Measurements from ENCODE around the gene COL20A1. TPM values are rescaled to one million over a fixed set of nuclear protein-coding genes. Genes with fewer than 3 reads are reported as not detected.

The COL20A1 gene
- total RNA-seq, 1 donor from 2014 or later: not detected

DNA sequence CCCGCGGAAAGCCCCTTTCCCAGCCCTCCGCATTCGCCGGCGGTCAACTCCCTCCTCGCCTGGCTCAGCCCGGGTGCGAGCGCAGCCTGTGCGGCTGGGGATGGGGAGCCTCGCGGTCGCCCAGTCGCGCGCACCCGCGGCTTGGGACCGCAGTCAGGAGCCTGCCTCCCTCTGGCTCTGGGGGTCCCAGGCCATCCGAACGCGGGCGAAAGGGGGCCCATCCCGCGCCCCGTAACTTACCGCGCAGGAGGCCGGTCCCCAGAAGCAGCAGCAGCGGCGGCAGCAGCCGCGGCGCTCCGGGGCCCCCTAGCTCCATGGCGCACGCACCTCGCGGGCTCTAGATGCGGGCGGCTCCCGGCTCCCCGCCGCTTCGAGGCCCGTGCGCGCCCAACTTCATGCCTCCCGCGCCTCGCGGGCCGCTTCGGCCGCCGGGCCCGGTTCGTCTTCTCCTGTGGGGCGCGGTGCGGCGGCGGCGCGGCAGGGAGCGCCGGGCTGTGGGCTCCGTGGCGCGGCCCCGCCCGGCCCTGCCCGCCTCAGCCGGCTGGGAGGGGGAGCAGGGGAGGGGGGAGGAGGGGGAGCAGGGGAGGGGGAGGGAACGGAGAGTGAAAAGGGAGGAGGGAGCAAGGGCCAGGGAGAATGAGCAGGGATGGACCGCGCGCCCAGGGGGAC is 68.0 kb downstream of the COL20A1 start, which contains the start of gene CHRNA4:
Gene CHRNA4, minus strand, starts transcription at position 500 of the 669 bp plus-strand sequence. Its CDS starts 184 bp downstream, at position 316.
- intact Hi-C loops (cut with micrococcal nuclease): no loop called here

DNA sequence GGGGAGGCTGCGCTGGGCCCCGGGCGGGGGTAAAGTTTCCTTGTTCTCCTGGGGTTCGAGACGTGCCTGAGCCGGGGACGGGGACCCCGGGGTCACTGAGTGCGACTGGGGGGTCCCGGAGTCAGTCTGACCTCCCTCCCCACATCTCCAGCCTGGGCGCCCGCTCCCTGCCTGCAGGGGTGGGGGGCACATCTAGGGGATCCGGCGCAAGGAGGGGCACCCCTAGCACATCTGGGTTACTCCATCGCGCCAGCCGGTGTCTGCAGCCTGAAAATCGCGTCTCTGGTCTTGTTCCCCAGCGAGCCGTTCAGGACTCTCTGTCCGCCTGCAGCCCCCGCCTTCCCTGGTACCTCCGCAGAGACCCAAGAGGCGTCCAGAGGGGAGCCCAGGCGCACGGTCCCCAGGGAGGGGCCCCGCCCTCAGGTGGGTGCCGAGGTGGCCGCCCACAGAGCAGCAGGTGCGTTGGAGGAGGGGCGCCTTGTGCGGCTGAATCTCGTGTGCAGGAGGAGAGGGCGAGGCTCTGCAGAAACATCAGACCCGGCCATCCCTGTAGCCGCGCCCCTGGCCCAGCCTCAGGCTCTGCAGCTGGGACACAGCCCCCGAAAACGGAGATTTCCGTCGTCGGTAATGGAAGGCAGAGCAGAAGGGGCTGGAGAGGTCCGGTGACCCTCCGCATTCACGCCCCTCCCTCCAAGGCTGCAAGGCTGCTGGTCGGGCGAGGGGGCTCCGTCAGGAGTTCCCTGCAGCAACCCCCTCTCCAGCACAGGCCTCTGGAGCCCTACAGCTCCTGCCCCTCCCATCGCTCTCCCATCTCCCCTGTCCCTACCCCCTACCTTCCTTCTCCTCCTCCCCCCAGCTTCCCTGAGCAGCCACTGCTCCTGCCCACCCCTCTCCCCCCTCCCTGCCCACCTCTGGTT is 68.8 kb downstream of the COL20A1 start:
- intact Hi-C loops (cut with micrococcal nuclease): no loop called here

DNA sequence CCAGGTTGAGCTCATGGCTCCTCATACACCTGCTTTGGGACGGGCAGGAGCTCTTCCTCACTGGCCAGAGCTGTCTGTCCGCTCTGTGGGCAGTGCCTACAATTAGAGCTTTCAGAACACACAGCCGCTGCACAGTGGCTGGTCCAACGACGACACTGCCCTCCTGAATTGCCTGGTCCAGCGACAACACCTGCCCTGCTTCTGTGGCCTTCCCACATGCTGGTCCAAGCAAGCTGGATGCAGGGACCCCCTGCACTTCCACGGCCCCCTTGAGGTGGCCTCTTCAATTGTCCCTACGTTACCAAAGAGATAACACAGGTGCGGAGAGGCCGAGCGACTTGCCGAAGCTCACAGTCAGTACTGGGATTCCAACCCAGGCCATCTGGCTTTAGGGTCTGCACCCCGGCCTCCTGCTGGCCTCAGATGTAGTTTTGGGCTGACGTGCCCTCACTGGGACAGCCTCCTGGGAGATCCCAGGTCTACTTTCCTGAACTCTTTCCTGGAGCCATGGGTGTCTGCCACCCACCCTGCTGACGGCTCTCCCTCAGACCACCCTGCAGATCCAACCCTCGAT is 69.5 kb downstream of the COL20A1 start:
- intact Hi-C loops (cut with micrococcal nuclease): no loop called here

DNA sequence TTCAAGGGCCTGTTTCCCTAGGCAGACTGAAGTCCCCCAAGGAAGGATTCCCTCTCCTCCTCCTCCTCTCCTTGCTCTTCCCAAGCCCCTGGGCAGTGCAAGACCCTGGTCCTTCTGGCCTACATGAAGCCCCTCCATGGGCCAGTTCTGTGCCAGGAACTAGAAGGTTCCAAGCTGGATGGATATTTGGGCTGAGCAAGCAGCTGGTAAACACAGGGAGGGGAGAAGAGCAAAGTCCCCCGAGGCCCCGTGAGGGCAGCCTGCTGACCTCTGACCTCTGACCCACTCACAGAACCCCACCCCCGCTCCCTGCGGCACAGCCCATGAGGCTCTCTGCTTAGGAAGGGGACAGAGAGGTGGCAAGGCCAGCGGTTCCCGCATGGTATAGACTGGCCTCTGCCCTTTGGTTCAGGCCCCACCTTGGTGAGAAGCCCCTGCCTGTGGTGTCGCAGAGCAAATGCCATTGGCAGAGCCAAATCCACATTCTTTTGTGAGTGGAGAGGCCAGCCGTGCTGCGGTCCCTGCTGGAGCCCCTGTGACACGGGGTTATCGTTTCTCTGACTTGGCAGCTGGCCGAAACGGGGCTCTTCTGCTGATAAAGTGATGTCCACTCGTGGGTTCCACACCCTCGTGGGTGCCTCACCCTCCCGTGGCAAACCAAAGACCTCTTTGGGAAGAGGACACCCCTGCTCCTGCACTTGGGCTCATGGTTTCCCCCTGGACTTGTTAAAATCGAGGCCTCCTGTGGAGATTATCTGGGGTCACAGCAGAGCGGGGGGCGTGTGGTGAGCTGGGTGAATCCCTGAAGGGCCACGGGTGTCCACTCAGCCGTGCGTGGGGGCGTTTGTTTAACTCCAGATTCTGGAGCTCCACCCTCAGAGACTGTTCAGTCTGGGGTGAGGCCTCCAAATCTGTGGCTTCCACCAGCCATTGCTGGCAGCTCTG is 70.3 kb downstream of the COL20A1 start:
- intact Hi-C loops (cut with micrococcal nuclease): no loop called here

DNA sequence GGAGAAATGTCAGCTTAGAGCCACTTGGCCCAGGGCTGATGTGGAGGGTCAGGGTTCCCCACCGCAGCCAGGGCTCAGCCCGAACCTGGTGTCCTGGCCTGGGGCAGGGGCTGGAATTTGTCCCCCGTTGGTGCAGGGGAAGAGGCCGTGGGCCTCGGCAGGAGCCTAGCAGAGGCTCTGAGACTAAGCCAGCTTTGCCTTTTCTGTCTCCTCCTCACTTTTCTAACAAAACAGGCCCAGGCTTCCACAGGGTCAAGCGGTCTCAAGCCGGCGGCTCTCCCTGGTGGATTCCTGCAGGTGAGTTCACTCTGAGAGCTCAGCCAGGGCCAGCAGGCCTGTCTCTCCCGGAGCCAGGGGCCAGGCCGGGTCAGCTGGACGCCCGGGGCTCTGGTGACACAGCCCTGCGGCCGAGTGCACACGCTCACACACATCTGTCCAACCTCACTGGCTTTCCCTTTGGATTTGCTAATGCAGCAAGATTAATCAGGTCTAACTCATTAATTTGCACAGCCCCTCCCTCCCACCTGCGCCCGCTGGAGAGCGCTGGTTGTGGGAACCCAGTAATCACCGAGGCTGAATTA is 71.1 kb downstream of the COL20A1 start:
- intact Hi-C loops (cut with micrococcal nuclease): no loop called here

DNA sequence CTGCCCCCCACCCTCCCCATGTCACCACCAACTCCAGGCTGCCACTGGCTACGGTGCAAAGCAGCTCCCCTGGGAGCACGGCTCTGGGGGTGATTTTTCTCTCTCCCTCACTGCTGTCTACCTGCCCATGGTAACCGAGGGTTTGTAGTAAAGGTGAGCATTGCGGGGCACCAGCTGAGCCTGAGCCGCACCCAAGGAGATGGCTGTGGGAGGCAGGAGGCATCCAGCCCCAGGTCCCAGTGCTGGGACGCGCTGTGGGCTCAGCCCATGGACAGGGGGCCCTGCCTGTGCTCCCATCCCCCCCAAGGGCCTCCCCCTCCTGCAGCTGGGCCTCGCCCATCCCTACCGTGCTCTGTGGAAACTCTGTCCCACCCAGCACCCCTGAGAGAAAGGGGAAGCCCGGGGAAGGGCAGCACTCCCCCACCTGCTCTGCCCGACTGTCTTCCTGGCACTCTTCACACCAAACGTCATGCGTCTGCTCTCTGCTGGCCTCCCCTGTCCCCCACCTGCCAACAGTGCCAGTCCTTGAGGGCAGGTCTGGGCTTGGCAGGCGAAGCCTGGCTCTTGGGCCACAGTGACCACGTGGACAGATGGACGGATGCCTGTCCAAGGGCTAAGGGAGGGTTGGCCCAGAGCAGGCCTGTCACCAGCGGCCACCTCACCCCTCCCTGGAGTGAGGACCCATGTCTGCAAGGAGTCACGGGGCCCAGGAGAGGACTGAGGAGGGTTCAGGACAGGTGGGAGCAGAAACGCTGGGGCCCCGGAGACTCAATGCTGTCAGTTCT is 72.0 kb downstream of the COL20A1 start:
- intact Hi-C loops (cut with micrococcal nuclease): no loop called here

DNA sequence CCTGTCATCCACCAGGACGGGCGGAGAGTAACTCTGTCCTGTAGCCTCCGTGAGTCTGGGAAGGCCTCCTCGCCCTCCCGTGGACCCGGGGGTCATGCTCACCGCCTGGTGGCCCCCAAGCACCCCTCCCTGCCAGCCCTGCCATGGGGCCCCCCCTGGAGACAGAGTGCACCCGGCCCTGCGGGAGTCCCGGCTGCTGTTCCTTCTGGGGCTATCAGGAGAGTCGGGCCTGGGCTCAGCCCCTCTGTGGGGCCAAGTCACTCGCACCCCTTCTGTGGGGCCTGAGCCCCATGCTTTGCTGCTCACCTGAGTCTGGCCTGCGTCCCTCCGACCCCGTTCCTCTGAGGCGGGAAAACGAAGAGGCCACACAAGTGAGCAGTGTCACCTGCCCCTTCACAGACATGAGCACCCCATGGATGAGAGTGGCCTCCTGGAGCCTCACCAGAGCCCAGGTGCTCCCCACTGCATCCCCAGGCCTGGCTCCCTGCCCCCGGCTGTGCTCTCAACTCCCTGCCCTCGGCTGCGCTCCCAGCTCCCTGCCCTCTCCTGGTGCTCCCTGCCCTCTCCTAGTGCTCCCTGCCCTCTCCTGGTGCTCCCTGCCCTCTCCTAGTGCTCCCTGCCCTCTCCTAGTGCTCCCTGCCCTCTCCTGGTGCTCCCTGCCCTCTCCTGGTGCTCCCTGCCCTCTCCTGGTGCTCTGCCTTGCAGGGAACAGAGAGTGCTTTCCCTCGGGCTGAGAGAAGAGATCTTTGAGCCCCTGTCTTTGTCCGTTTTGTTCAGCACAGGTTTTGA is 72.8 kb downstream of the COL20A1 start:
- intact Hi-C loops (cut with micrococcal nuclease): no loop called here

DNA sequence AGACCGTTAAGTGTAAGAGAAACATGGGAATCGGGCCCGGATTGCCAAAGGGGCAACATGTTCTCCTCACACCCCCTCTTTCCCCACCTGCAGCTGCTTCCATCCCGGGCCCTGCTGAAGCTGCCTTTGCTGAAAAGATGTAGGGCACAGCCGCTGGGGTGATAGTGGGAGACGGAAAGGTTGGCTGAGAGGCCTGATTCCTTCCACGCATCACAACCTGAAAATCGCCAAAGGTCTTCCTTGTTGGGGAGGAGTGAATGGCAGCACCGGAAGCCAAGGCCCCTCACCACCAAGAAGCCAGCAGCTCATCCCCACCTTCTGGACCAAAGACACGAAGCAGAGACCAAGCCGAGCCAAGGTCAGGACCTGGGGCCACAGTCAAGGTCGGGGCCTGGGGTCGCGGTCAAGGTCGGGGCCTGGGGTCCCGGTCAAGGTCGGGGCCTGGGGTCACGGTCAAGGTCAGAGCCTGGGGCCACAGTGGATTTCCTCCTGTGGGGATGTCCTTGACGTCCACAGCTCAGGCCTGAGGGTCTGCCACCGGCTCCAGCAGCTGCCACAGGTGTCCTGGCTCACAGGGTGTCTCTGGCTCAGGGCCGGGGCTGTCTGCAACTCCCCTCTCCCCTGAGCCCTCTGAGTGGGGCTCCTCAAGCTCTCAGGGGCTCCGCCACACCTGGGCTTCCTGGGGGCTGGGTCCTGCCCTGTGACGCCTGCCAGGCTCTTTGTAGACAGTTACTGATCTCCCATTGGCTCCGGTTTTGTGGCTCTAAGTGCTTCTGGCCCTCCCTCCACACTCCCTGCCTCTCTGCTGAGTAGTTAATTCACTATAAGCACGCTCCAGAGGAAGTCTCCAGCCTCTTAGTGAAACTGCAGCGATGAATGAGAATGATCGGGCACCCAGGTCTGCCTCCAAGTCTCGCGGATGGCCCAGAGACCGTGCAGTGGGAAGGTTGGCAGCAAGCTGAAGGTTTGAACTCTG is 73.7 kb downstream of the COL20A1 start:
- intact Hi-C loops (cut with micrococcal nuclease): no loop called here

DNA sequence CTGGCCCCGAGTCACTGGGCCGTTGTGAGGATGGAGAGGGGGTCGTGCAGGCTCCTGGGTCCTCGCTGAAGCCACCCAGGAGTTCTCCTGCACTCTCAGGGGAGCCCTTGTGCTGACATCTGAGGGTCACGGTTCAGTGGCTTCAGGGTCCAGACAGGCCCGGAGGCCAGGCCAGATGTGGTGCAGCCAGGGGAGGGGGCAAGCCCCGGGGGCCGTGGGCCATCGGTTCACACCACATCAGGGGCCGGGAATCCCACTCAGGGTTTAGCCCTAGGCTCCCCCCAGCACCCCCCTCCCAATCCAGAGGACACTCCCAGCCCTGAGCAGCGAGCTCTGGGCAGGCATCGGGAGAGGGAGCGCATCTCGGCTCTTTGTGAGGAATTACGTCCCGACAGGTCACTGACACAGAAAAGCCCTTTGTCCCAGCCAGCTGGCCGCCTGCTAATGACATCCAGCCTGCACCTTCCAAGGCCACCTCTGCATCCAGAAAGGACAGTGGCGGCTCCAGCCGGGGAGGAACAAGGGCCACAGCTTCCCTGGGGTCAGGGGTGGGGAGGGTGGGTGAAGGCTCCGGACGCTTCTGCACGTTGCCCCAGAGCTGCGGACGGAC is 74.6 kb downstream of the COL20A1 start:
- intact Hi-C loops (cut with micrococcal nuclease): no loop called here

DNA sequence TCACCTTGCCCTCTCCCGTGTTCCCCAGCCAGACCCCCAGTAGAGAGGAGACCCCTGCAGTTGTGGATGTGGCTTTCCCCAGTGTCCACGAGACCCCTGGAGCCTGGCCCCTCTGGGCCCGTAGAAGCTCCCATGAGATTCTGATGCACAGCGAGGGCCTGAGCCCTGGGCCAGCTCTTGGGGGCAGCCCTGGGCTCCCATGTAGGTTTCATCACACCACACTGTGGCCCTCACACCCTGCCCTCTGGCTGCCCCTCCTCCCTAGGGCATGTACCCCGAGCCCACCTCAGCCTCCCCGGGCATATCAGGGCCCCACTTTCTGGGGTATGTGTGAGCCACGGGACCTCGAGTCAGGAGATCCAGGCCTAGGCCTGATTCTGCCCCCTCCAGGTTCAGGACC is 75.2 kb downstream of the COL20A1 start:
- intact Hi-C loops (cut with micrococcal nuclease): no loop called here

DNA sequence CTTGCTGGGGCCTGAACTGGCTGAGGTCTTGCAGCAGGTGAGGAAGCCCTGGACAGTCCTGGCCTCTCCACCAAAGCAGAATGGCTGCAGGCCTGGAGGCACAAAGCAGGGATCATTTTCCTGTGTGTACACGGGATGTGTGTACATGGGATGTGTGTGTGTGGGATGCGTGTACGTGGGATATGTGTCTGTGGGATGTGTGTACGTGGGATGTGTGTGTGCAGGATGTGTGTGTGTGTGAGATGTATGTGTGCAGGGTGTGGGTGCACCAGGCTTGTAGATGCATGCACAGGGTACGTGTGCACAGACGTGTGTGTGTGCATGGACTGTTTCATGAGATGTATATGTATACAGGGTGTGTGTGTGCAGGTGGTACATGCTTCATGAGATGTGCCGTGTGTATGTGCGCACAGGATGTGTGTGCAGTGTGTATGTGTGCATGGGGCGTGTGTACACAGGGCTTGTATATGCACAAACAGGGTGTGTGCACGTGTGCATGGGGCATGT is 76.1 kb downstream of the COL20A1 start:
- intact Hi-C loops (cut with micrococcal nuclease): no loop called here

DNA sequence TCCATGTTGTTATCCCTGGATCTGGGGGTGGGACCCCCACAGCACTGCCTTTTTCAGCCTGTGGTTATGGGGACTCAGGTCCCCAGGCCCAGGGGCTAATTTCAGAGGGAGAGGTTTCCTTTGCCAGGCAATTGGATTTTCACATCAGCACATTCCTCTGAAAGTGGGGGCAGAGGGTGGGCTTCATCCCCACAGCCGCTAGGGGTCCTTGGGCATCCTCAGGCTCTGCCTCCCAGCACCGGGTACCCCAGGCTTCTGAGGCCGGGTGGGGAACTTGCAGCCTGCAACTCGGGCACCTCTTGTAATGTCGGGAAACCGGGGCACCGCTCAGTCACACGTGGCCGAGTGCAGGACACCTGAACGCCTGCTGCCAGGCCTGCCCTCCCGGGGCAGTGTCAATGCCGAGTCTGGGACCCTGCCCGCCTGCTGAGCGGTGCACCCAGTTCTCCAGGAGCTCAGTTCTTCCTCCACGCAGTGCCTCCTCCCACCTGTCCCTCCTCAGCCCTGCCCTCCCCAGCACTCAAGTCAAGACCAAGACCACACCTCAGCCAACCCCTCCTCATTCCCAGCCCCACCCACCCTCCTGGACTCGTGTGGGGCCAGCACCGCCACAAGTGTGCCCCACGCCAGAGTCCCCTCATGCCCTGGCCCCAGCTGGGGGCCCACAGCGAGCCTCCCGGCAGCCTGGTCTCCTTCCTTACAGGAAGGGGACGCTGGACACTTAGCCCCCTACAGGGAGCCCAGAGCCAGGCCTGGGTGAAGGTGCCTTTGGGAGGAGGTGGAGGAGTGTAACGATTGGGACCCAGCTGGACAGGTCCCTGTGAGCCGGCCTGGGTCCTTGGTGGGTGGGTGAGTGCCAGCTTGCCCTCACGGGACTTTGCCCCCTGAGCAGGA is 77.0 kb downstream of the COL20A1 start:
- intact Hi-C loops (cut with micrococcal nuclease): no loop called here

DNA sequence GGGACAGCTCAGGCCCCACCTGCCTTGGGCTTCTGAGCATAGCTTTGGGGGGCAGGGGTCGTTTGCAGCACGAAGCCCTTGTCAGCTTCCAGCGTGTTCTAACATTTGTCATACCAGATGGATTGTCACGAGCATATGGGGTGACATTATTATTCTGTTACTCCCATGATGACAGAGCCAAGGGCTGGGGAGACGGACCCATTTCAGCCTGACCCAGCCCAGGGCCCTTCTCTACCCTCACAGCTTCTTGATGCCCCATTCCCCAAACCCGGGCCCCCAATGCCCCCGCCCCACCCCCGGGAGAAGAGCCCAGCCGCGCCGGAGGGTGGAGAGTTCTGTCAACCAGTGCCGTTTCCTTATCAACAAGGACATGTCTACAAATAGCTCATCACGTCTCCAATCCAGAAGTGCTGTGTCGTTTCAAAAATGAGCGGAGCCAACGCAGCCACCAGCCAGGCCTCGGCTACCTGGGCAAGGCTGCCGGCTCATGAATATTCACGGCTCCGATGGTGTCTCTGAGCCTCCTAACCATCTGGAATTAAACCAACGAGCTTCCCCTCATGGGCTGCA is 77.7 kb downstream of the COL20A1 start:
- intact Hi-C loops (cut with micrococcal nuclease): no loop called here

DNA sequence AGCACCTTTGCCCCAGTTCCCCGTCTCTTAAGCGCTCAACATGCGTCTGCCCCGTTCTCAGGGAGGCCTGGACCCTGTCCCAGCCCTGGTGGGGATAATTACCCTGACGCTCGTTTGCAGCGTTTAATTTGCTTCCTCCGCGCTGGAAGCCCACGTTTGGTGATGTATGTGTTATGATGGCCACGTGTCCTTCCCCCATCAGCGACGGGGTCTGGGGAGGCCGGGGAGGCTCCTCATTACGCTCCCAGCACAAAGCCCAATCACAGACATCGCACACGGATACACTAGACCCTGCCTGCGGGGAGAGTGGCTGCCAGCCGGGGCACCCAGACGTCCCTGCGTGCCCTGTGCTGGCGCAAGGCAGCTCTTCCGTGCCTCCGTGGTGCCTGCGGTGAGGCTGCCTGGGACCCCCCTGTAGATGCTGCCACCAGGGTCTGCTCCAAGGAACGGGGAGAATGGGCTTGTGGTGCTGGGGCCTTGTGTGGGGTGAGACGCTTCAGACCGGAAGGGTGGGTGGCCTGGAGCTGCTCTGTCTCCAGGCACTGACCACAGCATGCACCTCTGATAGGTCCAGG is 78.4 kb downstream of the COL20A1 start:
- intact Hi-C loops (cut with micrococcal nuclease): no loop called here

Data from T-helper 2 cell treated with Interferon-gamma antibody and Interleukin-4, amounts not matched to agents 100 ng/mL and 5 ng/mL, for 36 hours (primary cell).